Measurements from ENCODE around the gene UNC5B. TPM values are rescaled to one million over a fixed set of nuclear protein-coding genes. Genes with fewer than 3 reads are reported as not detected.

The UNC5B gene
- total and polyA plus RNA-seq, 2 donors (not counting 1 experiment from before 2014, with no cell fraction given) = 2.5 to 60.8 TPM

- no peak for DNase-seq (ENCODE audit: low read depth in 2 of 2)
- no peak overlapping the region for H3K9ac ChIP-seq (ENCODE audit: insufficient read depth, low read length)
- H4K20me1 ChIP-seq (ENCODE audit: control insufficient read depth, extremely low read depth, insufficient read depth, low read length) = no peaks in the 10 kb centered on the region
- H3K36me3 ChIP-seq (ENCODE audit: control insufficient read depth, insufficient read depth, low read length) = no peaks in the 10 kb centered on the region
- H3K27ac ChIP-seq (ENCODE audit: insufficient read depth, low read length) = no peak overlapping the region
- H3K4me2 ChIP-seq (ENCODE audit: extremely low read depth, insufficient read depth, low read length) = no peak overlapping the region
- H3K4me3 ChIP-seq (replicated peaks in 1 of 4; ENCODE audit: control extremely low read depth in 1 of 4, insufficient read depth in 1 of 4, low read depth in 3 of 4, low read length in 4 of 4) = no peak overlapping the region
- no peaks in the 10 kb centered on the region for H3K4me1 ChIP-seq (ENCODE audit: control insufficient read depth, extremely low read depth, insufficient read depth, low read length)
- no peak overlapping the region for H2AFZ ChIP-seq (ENCODE audit: low read length)
- H3K79me2 ChIP-seq (ENCODE audit: control insufficient read depth, insufficient read depth, low read length) = no peaks in the 10 kb centered on the region
- TF ChIP-seq CTCF (conservative IDR thresholded peaks at IDR 0.05 in 1 of 2, IDR thresholded peaks at IDR 0.05 in 1 of 2; ENCODE audit: low read depth in 1 of 2, low read length in 2 of 2) (no peak), EZH2 (IDR thresholded peaks at IDR 0.05; ENCODE audit: low read length, missing control alignments) (no peak)
- no peaks in the 10 kb centered on the region for H3K9me3 ChIP-seq (ENCODE audit: control insufficient read depth, insufficient read depth, low read depth, low read length)
- no peaks in the 10 kb centered on the region for H3K27me3 ChIP-seq (ENCODE audit: control insufficient read depth, insufficient read depth, low read length)
These were observed 89.1 kb downstream of the UNC5B start for GRCh38 chr10:71301371-71301916.

DNA sequence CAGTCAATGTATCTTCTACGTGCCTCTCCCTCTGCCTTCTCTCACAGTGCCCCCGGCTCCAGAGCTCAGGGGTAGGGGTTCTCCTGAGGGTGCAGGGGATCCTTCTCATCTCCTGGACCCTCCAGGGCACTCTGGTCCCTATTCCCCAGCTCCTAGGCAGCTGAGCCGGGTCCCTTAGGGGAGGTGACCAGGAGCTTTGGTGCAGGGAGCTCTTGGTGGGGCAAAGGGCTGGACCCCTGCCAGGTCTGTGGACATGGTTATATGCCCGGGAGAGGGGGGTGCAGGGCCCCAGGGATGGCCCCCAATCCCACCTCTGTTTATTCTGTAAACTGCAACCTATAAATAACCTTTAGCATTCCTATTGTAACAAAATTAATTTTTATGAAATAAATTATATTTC lies 90.1 kb downstream of the UNC5B start:
- Histone ChIP-seq H3K9me3 (ENCODE audit: control insufficient read depth, insufficient read depth, low read depth, low read length) (no peaks in the 10 kb centered on the region), H3K9ac (ENCODE audit: insufficient read depth, low read length) (no peak overlapping the region), H3K27me3 (ENCODE audit: control insufficient read depth, insufficient read depth, low read length) (no peaks in the 10 kb centered on the region), H4K20me1 (ENCODE audit: control insufficient read depth, extremely low read depth, insufficient read depth, low read length) (no peaks in the 10 kb centered on the region), H3K36me3 (ENCODE audit: control insufficient read depth, insufficient read depth, low read length) (no peaks in the 10 kb centered on the region), H3K4me1 (ENCODE audit: control insufficient read depth, extremely low read depth, insufficient read depth, low read length) (no peaks in the 10 kb centered on the region), H3K79me2 (ENCODE audit: control insufficient read depth, insufficient read depth, low read length) (no peaks in the 10 kb centered on the region), H3K27ac (ENCODE audit: insufficient read depth, low read length) (no peak overlapping the region), H2AFZ (ENCODE audit: low read length) (no peak overlapping the region), H3K4me3 (replicated peaks in 1 of 4; ENCODE audit: control extremely low read depth in 1 of 4, insufficient read depth in 1 of 4, low read depth in 3 of 4, low read length in 4 of 4) (no peak overlapping the region), H3K4me2 (ENCODE audit: extremely low read depth, insufficient read depth, low read length) (no peak overlapping the region)
- DNase-seq (ENCODE audit: low read depth in 2 of 2) = no peak
- TF ChIP-seq CTCF (conservative IDR thresholded peaks at IDR 0.05 in 1 of 2, IDR thresholded peaks at IDR 0.05 in 1 of 2; ENCODE audit: low read depth in 1 of 2, low read length in 2 of 2) (no peak), EZH2 (IDR thresholded peaks at IDR 0.05; ENCODE audit: low read length, missing control alignments) (no peak)

DNA sequence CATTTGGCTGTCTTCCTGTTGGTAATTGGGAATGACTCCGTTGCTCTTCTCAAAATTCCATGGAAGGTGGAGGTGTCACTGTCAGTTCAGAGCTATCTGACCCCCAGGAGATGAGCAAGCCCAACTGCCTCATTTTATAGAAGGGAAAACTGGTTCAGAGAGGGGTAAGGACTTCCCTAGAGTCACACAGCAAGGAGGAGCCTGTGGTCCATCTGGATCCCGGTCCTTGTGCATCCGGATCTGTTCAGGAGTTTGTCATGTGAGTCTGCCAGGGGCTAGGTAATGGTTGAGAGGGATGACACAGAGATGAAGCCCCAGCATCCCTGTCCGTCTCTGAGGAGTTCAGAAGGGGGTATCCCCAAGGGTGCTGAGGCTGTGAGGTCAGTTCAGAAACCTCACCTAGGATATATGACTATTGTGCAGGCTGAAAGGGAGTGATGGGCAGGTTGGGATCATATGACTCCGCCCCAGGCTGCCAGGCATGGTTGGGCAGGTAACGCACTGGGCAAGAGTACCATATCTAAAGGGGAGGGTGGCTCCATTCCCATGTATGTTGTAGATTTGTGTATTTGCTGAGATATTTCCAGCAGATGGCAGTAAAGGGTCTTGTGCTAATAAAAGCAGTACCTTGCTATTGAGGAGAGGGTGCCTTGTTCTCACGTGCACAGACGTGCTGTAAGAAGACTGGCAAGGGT lies 90.7 kb downstream of the UNC5B start:
- Histone ChIP-seq H3K4me2 (ENCODE audit: extremely low read depth, insufficient read depth, low read length) (no peak overlapping the region), H3K9ac (ENCODE audit: insufficient read depth, low read length) (no peak overlapping the region), H3K27ac (ENCODE audit: insufficient read depth, low read length) (no peak overlapping the region), H3K4me1 (ENCODE audit: control insufficient read depth, extremely low read depth, insufficient read depth, low read length) (no peaks in the 10 kb centered on the region), H3K9me3 (ENCODE audit: control insufficient read depth, insufficient read depth, low read depth, low read length) (no peaks in the 10 kb centered on the region), H2AFZ (ENCODE audit: low read length) (no peak overlapping the region), H3K4me3 (replicated peaks in 1 of 4; ENCODE audit: control extremely low read depth in 1 of 4, insufficient read depth in 1 of 4, low read depth in 3 of 4, low read length in 4 of 4) (no peak overlapping the region), H3K36me3 (ENCODE audit: control insufficient read depth, insufficient read depth, low read length) (no peaks in the 10 kb centered on the region), H3K79me2 (ENCODE audit: control insufficient read depth, insufficient read depth, low read length) (no peaks in the 10 kb centered on the region), H3K27me3 (ENCODE audit: control insufficient read depth, insufficient read depth, low read length) (no peaks in the 10 kb centered on the region), H4K20me1 (ENCODE audit: control insufficient read depth, extremely low read depth, insufficient read depth, low read length) (no peaks in the 10 kb centered on the region)
- TF ChIP-seq EZH2 (IDR thresholded peaks at IDR 0.05; ENCODE audit: low read length, missing control alignments) = no peak
- peak; percentile 38 to 51 for TF ChIP-seq CTCF (conservative IDR thresholded peaks at IDR 0.05 in 1 of 2, IDR thresholded peaks at IDR 0.05 in 1 of 2; ENCODE audit: low read depth in 1 of 2, low read length in 2 of 2)
- DNase-seq (ENCODE audit: low read depth in 2 of 2) = peak; percentile 55 to 66

Measured in fibroblast of lung (primary cell).